CD4-positive, alpha-beta T cell treated with Interferon gamma for 1 hour (primary cell): Measurements from ENCODE around the gene SMO.
"Not testable (repeated sequence)": the region's sequence is repeated elsewhere in the genome, so short reads cannot be mapped to it uniquely, and the experiment has no call there.

Experiments
- DNase-seq: peaks from one replicate; pipeline ENCODE4 v3.0.0-alpha.2; 2020

SMO gene

DNA sequence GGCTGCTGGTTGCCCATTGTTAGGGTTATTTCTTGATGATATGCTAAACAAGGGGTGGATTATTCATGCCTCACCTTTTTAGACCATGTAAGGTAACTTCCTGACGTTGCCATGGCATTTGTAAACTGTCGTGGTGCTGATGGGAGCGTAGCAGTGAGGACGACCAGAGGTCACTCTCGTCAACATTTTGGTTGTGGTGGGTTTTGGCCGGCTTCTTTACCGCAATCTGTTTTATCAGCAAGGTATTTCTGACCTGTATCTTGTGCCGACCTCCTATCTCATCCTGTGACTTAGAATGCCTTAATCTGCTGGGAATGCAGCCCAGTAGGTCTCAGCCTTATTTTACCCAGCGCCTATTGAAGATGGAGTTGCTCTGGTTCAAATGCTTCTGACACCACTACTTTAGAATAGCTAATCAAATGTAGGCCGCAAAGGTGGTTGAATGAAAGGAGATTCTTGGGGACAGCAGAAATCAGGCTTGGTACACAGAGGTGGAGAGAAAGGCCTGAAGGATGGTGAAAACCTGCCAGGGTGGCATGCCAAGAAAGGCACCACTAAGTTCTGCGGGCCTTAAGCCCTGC is 17.9 kb upstream of the SMO start:
- no peak for DNase-seq

DNA sequence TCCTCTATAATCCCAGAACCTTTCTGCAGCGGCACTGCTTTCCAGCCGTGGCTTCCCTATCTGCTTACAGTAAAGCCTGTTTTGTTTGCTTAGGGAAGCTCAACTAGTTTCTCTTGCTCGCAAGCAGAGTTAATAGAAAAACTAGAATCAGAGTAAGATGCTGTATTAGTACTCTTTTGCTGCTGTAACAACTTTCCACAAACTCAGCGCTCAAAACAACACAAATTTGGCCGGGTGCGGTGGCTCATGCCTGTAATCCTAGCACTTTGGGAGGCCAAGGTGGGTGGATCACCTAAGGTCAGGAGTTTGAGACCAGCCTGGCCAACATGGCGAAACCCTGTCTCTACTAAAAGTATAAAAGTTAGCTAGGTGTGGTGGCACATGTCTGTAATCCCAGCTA is 14.6 kb upstream of the SMO start:
- DNase-seq, result not testable (repeated sequence)

DNA sequence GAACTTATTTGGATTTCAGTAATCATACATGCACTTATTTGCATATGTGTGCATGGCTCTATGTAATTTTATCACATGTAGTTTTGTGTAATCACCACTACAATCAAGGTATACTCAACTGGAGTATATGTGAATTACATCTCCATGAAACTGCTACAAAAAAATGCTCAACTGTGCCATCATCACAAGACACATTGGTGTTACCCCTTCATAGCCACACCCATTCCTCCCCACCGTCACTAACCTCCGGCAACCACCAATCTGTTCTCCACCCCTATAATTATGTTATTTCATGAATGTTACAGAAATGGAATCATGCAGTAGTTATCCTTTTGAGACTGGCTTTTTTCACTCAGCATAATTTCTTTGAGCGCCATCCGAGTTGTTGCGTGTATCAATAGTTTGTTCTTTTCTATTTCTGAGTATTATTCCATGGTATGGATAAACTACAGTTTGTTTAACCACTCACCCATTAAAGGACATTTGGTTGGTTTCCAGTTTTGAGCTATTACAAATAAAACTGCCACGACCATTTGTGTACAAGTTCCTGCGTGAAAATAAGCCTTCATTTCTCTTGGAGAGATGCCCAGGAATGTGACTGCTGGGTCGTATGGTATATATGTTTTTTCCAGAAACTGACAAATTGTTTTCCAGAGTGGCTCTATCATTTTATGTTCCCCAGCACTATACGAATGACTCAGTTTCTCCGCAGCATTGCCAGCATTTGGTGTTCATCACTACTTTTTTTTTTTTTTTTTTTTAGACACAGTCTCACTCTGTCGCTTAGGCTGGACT is 11.3 kb upstream of the SMO start:
- DNase-seq, result no peak

DNA sequence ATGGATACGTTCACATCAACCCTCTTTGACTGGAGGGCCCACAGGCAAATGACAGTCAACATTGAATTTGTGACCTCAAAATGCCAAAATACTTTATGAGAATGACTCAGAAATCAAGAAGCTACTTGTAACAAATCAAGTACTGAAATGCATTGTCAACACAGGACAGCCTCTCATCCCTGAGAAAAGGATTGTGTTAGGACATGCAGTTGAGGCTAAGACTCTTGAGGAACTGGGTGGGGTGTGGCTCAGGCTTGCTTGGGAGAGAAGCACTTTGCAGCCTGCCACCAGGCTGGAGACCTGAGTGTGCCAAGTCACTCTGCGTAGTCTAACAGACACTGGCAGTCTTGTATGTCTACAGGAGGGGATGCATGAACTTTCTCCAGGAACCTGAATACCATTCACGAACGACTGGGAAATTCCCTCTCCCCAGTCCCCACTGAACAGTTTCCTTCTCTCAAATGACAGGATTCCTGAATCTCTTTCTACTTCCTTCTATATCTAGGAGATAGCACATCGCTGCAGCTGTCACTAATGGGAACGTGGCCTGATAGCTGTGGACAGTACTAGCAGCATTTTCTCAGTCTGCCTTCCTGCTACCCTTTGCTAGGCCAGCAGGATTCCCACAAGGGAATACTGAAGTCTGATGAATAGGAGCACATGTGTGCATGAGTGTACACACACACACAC is 3.3 kb upstream of the SMO start:
- DNase-seq, result no peak

DNA sequence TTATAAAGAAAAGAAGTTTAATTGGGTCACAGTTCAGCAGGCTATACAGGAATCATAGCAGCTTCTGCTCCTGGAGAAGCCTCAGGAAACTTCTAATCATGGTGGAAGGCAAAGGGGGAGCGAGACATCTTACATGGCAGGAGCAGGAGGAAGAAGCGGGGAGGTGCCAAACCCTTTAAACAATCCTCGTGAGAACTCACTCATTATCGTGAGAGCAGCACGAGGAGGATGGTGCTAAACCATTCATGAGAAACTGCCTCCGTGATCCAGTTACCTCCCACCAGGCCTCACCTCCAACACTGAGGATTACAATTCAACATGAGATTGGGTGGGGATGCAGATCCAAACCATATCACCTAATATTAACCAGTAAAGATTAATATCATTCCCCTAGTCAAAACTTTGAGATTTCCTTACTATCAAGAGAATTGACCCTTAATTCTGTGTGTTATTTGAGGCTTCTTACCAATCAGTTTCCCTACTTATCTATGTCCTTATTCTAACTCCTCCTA is 1.6 kb upstream of the SMO start:
- DNase-seq, result no peak

DNA sequence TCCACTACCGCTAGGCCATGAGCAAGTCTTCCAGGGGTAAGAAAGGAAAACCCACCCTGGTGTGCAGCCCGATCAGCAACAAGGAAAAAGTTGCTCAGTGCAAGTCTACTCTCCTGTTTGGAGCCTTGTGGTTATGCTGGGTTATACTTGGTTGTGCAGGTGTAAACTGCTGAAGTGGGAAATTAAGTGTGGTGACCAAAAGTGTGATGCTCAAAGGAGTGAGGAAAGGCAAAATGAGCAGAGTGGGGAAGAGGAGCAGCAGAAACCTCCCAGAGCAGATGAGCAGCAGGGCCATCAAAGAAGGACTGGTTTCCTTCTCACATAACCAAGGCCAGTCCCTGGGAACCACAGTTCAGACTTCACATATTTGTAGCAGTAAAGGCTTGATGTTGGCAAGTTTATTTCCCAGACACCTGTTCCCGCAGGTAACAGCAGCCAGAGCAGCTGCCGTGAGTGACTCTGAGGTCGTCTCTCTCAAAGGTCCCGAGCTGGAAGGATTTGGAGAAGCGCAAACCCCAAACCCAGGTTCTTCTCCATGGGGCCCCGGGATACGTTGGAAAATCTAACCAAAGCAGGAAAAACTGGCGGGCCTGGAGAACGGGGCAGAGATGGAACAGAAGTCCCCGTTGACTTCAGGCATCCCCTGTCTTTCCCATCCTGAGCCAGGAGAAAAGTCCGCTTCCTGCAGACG is 607 bp upstream of the SMO start:
- no peak for DNase-seq

- no peak for DNase-seq
Observed at GRCh38 chr7:129188892-129189660, 643 bp downstream of the SMO start.

DNA sequence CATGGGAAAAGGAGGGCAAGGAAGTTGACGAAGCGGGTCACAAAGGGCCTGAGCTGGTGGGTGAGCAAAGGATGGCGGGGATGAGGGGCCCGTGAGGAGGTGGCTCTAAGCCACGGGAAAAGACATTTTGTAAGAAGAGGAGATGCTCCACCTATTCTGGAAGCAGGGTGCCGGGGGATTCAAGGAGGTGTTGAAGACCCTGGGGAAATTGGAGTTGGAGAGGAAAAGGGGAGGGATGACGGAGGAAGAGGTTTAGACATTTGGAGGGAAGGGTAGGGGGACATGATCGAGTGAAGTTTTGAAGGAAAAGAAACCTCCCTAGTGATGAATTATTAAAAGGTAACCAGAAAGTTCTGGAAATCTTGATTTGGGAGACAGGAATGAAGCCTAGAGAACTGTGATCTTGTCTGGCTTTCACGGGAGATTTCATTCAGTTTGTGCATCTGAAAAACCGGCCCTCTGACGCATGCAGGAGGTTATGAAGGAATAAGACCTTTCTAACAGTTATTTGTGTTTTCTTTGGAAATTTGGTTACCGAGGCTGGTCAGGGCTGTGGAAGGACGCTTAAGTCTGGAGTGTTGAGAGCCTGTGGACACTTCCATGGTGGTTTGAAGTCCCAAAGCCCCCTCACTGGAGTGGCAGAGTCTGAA is 1.4 kb downstream of the SMO start:
- DNase-seq, result no peak

DNA sequence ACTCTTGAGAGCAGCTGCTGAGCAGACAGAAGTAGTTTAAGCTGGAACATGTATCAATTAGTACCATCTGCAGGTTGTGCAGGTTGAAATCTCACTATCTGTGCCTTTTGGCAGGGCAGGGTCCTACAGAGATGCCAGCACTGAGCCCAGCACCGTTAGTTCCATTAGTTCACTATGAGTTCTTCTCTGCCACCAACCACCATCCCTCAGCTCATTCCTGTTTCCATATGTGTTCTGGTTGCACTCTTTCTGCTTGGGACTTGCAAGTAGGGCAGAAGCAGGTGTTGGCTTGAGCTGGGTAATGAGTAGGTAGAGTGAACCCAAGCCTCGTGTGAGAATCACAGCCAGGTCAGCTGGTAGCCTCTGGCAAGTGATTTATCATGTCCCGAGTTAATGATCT is 2.8 kb downstream of the SMO start:
- DNase-seq, result no peak

GRCh38 chr7:129193892-129194291 is 5.5 kb downstream of the SMO start:
- no peak for DNase-seq

- no peak for DNase-seq
Observed at GRCh38 chr7:129197771-129198170, 9.3 kb downstream of the SMO start.

DNA sequence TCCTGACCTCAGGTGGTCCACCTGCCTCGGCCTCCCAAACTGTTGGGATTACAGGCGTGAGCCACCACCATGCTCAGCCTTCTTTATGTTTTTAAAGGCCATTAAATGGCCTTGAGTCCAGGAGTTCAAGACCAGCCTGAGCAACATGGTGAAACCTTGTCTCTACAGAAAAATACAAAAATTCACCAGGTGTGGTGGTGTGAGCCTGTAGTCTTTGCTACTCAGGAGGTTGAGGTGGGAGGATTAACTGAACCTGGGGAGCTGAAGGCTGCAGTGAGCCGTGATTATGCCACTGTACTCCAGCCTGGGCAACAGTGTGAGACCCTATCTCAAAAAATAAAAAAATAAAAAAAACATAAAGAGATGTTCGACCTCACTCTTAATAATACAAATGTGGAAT is 11.0 kb downstream of the SMO start:
- no peak for DNase-seq

- no peak for DNase-seq
Observed at GRCh38 chr7:129202058-129202777, 13.8 kb downstream of the SMO start.

- no peak for DNase-seq
Observed at GRCh38 chr7:129203050-129203741, 14.8 kb downstream of the SMO start.

DNA sequence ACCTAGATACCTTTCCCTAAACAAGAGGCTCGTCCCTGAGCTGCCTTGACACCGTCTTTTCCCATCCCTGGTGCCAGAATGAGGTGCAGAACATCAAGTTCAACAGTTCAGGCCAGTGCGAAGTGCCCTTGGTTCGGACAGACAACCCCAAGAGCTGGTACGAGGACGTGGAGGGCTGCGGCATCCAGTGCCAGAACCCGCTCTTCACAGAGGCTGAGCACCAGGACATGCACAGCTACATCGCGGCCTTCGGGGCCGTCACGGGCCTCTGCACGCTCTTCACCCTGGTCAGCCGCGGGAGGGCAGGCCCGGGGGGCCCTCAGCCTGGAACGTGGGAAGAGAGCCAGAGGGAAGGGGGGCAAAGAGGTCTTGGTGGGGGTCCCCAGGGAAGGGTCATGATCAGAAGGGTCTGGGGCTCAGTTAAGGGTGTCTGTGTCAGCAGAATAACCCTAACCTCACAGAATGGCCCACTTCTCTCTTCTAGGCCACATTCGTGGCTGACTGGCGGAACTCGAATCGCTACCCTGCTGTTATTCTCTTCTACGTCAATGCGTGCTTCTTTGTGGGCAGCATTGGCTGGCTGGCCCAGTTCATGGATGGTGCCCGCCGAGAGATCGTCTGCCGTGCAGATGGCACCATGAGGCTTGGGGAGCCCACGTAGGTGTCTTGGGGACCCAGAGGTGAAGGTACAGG is 16.8 kb downstream of the SMO start:
- DNase-seq, result no peak

DNA sequence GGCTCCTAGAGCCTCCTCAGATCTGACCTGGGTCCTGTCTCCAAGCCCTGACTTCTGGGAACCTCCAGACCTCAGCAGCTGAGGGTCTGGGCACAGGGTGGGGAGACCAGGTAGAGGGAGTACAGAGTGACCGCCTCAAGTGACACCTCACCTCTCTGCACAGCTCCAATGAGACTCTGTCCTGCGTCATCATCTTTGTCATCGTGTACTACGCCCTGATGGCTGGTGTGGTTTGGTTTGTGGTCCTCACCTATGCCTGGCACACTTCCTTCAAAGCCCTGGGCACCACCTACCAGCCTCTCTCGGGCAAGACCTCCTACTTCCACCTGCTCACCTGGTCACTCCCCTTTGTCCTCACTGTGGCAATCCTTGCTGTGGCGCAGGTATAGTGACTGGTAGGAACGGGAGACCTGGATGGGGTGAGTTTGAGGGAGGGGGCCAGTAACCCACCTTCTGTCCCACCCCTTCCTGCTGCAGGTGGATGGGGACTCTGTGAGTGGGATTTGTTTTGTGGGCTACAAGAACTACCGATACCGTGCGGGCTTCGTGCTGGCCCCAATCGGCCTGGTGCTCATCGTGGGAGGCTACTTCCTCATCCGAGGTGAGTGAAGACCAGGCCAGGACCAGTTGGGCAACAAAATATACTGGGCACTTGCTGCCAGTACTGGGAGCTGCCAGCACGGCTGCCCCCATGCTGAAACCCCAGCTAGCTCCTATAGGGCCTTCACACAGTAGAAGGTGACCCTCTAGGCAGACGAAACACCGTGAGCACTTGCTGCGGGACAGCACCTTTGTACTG is 17.8 kb downstream of the SMO start:
- DNase-seq, result no peak

DNA sequence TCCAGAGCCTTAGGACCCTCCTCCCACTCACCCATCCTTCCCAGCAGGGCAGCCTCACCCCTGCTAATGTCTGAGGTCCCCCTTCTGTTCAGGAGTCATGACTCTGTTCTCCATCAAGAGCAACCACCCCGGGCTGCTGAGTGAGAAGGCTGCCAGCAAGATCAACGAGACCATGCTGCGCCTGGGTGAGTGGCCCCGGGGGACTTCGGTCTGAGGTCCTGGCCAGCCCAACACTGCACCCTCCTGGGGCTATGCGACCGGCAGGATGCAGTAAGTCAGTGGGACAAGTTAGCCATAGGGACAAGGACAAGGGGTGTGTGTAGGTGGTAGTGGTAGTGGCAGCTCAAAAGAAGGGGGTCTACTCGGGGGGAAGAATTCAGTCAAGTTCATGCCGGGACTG is 20.2 kb downstream of the SMO start:
- DNase-seq, result no peak

- no peak for DNase-seq
Observed at GRCh38 chr7:129209067-129209926, 20.9 kb downstream of the SMO start.
